SK-N-SH (cell line): ENCODE measurements around the gene IRX3. TPM values are rescaled to one million over a fixed set of nuclear protein-coding genes. Genes with fewer than 3 reads are reported as not detected.

ENCODE experiments used
- CTCF ChIA-PET: fragments of 300-600, 350-600 bp; formaldehyde crosslinking; extraction: SDS; loops from one replicate; lab custom pipeline; 2021; lab: Yijun Ruan, JAX
- POLR2A ChIA-PET: fragments of 350-600 bp; sonication (Branson Sonifier 250); formaldehyde crosslinking; extraction: SDS; loops from one replicate; lab custom pipeline; 2020; ENCODE audit warnings: antibody characterized with exemption, inconsistent platforms; lab: Yijun Ruan, JAX
- DNase-seq: peaks from one replicate; pipeline ENCODE4 v3.0.0; 2012
- H2AFZ ChIP-seq: fragments of 200-600 bp; sonication (generic); 2 replicates; pipeline ENCODE4 v1.8.1; 2016; ENCODE audit warnings: antibody characterized with exemption, mild to moderate bottlenecking, low read depth
- H3F3A ChIP-seq: fragments of 200-600 bp; sonication (generic); replicated peaks from 2 replicates; pipeline ENCODE3; 2016; ENCODE audit warnings: antibody characterized with exemption, mild to moderate bottlenecking; ENCODE audit not compliant: insufficient read depth
- H3K27ac ChIP-seq, 2 experiments: fragments of 200-500 bp in 1 of 2; fragments of 200-600 bp in 1 of 2; sonication (Bioruptor generic) in 1 of 2; sonication (generic), shearing (Covaris generic) in 1 of 2; 2 replicates each; pipeline versions ENCODE4 v1.5.1 to v1.6.1; 2014 to 2016; ENCODE audit warnings: low read depth in 2 of 2, inconsistent platforms in 1 of 2, low read length in 1 of 2, mild to moderate bottlenecking in 1 of 2, mixed read lengths in 1 of 2
- H3K27me3 ChIP-seq: fragments of 200-600 bp; sonication (generic), shearing (Covaris generic); 2 replicates; pipeline ENCODE4 v1.6.1; 2016; ENCODE audit warnings: mixed run types; ENCODE audit not compliant: insufficient read depth
- H3K36me3 ChIP-seq, 2 experiments: fragments of 200-500 bp in 1 of 2; fragments of 200-600 bp in 1 of 2; sonication (Bioruptor generic) in 1 of 2; sonication (generic) in 1 of 2; replicated peaks in 1 of 2; 2 replicates each; pipeline versions ENCODE3 to v1.5.1; 2014 to 2016; ENCODE audit warnings: low read length in 1 of 2, mild to moderate bottlenecking in 1 of 2; ENCODE audit not compliant: insufficient read depth in 2 of 2, control insufficient read depth in 1 of 2
- H3K4me1 ChIP-seq, 2 experiments: fragments of 200-500 bp in 1 of 2; fragments of 200-600 bp in 1 of 2; sonication (Bioruptor generic) in 1 of 2; sonication (generic), shearing (Covaris generic) in 1 of 2; 2 replicates each; pipeline versions ENCODE4 v1.5.1 to v1.6.1; 2014 to 2016; ENCODE audit warnings: low read depth in 1 of 2, low read length in 1 of 2, mixed run types in 1 of 2; ENCODE audit not compliant: insufficient read depth in 2 of 2, control insufficient read depth in 1 of 2
- H3K4me2 ChIP-seq: fragments of 200-600 bp; sonication (generic), shearing (Covaris generic); 2 replicates; pipeline ENCODE4 v1.6.1; 2017; ENCODE audit warnings: mixed run types
- H3K4me3 ChIP-seq, 2 experiments: fragments of 200-500 bp in 1 of 2; fragments of 200-600 bp in 1 of 2; sonication (Bioruptor generic) in 1 of 2; sonication (generic), shearing (Covaris generic) in 1 of 2; 2 replicates each; pipeline versions ENCODE4 v1.5.1 to v1.8.1; 2014 to 2016; ENCODE audit warnings: low read depth in 2 of 2, inconsistent platforms in 1 of 2, low read length in 1 of 2, mild to moderate bottlenecking in 1 of 2, mixed read lengths in 1 of 2, moderate library complexity in 1 of 2
- H3K79me2 ChIP-seq: fragments of 200-600 bp; sonication (generic); 2 replicates; pipeline ENCODE4 v1.8.1; 2017; ENCODE audit warnings: mild to moderate bottlenecking; ENCODE audit not compliant: insufficient read depth
- H3K9ac ChIP-seq: fragments of 200-600 bp; sonication (generic); 2 replicates; pipeline ENCODE4 v1.6.1; 2017; ENCODE audit warnings: mixed run types
- H3K9me2 ChIP-seq: fragments of 200-600 bp; sonication (generic); 2 replicates; pipeline ENCODE4 v1.6.1; 2017; ENCODE audit warnings: mixed run types
- H3K9me3 ChIP-seq: fragments of 200-600 bp; sonication (generic); 2 replicates; pipeline ENCODE4 v1.6.1; 2017; ENCODE audit warnings: mixed run types, mild to moderate bottlenecking, moderate library complexity
- H4K20me1 ChIP-seq: fragments of 200-600 bp; sonication (generic); 2 replicates; pipeline ENCODE4 v1.6.1; 2017; ENCODE audit warnings: mild to moderate bottlenecking, mixed run types; ENCODE audit not compliant: insufficient read depth
- CHD2 ChIP-seq: fragments of 150-350 bp; IDR thresholded peaks from 2 replicates; pipeline ENCODE4 v1.6.1; 2018; ENCODE audit warnings: low read length; ENCODE audit not compliant: partially characterized antibody
- EP300 ChIP-seq, 2 experiments: IDR thresholded peaks; 2 replicates each; pipeline versions ENCODE4 v1.4.0 to v1.6.1; 2012; ENCODE audit warnings: borderline replicate concordance in 1 of 2, low read depth in 1 of 2, low read length in 1 of 2
- GATA2 ChIP-seq: sonication (generic); formaldehyde crosslinking; IDR thresholded peaks from 2 replicates; pipeline ENCODE4 v1.5.0; 2020; ENCODE audit warnings: mild to moderate bottlenecking, missing genetic modification reagents
- IRF3 ChIP-seq: fragments of 150-350 bp; IDR thresholded peaks from 2 replicates; pipeline ENCODE4 v1.6.1; 2016; ENCODE audit warnings: mild to moderate bottlenecking, low read depth, low read length
- MAX ChIP-seq: IDR thresholded peaks from 2 replicates; pipeline ENCODE4 v1.4.0; 2012; ENCODE audit warnings: low read depth
- MXI1 ChIP-seq: IDR thresholded peaks from 2 replicates; pipeline ENCODE4 v1.6.1; 2012; ENCODE audit warnings: mild to moderate bottlenecking, low read depth, low read length, improper control_type of control experiment
- NRF1 ChIP-seq: IDR thresholded peaks from 2 replicates; pipeline ENCODE4 v1.6.1; 2012; ENCODE audit warnings: low read depth, mild to moderate bottlenecking, low read length
- POLR2AphosphoS5 ChIP-seq: IDR thresholded peaks from 2 replicates; pipeline ENCODE4 v1.6.1; 2012; ENCODE audit warnings: low read depth, low read length
- RAD21 ChIP-seq: IDR thresholded peaks from 2 replicates; pipeline ENCODE4 v1.6.1; 2012; ENCODE audit warnings: mild to moderate bottlenecking, low read length
- RFX5 ChIP-seq: IDR thresholded peaks from 2 replicates; pipeline ENCODE4 v1.6.1; 2012; ENCODE audit warnings: mild to moderate bottlenecking, improper control_type of control experiment, low read length
- USF2 ChIP-seq: fragments of 150-350 bp; IDR thresholded peaks from 2 replicates; pipeline ENCODE4 v1.6.1; 2017; ENCODE audit warnings: antibody characterized with exemption, low read length, low read depth, borderline replicate concordance
- ZBTB33 ChIP-seq: IDR thresholded peaks from 2 replicates; pipeline ENCODE4 v1.4.0; 2012; ENCODE audit warnings: low read depth, borderline replicate concordance
- WGBS: methylation state at CpG from one replicate; pipeline ENCODE4 v1.1.6; 2017; ENCODE audit warnings: low lambda C conversion rate; 5-methylcytosine and 5-hydroxymethylcytosine counted together
- polyA plus RNA-seq, 3 experiments: library from polyadenylated mRNA; depleted of rRNA; stranded (reverse); fragments of >200 nt; gene quantifications; 2 replicates each; pipeline ENCODE4 v1.2.3, GENCODE V29; 2012

The IRX3 gene
- polyA plus RNA-seq, 1 of the 3 experiments (the other 2 are of a cell fraction) = 7.1 TPM

- no peaks in the 10 kb centered on the region for H4K20me1 ChIP-seq
- H3K9me2 ChIP-seq = no peaks in the 10 kb centered on the region
- no peak overlapping the region for H2AFZ ChIP-seq
- H3K4me3 ChIP-seq = no peak overlapping the region
- no peak overlapping the region for H3K4me2 ChIP-seq
- no peak overlapping the region for H3K27ac ChIP-seq
- no peak overlapping the region for H3K9ac ChIP-seq
- H3F3A ChIP-seq = no peaks in the 10 kb centered on the region
- H3K79me2 ChIP-seq = peaks cover 3% of the 10 kb centered on the region
- DNase-seq = no peak
- TF ChIP-seq RAD21 (no peak), USF2 (no peak), RFX5 (no peak), GATA2 (CRISPR knock-in tag) (no peak), ZBTB33 (no peak), MAX (no peak), MXI1 (no peak), EP300 (IDR thresholded peaks at IDR 0.05; ENCODE audit: borderline replicate concordance in 1 of 2, low read depth in 1 of 2, low read length in 1 of 2) (no peak), POLR2AphosphoS5 (no peak), CHD2 (no peak), IRF3 (no peak), NRF1 (no peak)
- H3K9me3 ChIP-seq = no peaks in the 10 kb centered on the region
- H3K36me3 ChIP-seq = no peaks in the 10 kb centered on the region
- ChIA-PET POLR2A (no interaction called here), CTCF (no interaction called here)
- no peaks in the 10 kb centered on the region; a peak in 1 of 4 replicates for H3K4me1 ChIP-seq
- WGBS = 94% methylated on average over 14 of the region's 25 CpGs
- no peaks in the 10 kb centered on the region for H3K27me3 ChIP-seq
These were observed 2.3 kb upstream of the IRX3 start for GRCh38 chr16:54288835-54289241.
